ENCODE measurements around the gene SERPING1. TPM values are rescaled to one million over a fixed set of nuclear protein-coding genes. Genes with fewer than 3 reads are reported as not detected.
A peak's percentile ranks its signal among the peaks of the same experiment; 100 is the strongest.

Gene SERPING1
- total RNA-seq, 1 experiment from 2014 or later = 0.74 TPM

DNA sequence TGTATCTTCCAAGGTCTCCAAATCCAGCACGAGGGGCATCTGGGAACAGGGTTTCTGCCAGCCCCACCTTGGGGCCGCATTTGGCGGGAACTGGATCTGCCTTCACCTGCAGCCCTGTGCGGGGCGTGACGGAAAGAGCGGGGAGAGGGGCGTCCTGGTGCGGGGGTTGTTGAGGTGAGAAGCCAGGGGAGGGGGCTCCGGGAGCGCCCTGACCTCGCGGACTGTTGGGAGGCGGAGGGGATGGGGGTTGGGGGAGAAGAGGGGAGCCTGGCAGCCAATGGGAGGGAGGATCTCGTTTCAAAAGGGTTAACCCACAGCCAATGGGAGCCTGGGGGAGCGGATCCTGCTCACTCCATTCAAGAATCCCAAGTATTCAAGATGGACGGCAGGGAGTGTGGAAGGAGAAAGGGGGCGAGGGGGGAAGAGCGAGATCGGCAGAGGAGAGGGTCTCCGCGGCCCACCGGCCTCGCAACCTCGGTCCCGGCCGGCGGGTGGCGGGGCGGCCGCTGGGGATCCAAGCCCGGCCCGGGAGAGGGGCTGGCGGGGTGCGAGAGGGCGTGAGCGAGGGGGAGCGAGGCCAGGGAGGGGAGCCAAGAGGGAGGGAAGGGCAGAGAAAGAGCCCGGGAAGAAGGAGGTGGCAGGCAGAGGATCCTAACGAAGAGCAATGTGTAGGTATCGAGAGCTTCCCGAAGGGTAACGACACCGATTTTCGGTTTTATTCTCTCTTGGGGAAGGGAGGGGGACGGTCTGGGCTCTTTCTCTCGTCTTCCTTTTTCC lies 40.7 kb downstream of the SERPING1 start:
- peak; percentile 85 for DNase-seq (ENCODE audit: low spot score)

DNA sequence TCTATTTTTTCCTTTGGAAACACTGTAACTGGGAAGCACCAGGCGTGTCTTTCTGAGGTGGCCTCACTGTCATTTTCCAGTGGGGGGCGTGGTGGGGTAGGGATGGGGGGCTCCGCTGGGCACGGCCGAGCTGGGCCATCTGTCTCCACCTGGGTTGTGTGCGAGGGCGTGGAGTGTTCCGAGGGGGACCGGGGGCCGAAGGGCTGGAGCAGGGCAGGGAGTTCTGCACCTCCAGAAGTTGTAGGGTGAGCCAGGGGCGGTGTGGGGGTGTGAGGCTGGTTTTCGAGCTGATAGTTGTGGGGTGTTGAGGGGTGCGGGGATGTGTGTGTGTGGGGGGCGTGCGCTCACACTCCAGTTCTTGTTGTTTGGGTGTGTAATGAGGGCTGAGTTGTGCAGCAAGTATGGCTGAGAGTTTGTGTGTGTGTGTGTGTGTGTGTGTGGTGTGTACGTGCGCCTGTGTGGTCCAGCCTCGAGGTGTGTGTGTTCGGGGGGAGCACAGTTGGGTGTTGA lies 41.4 kb downstream of the SERPING1 start:
- DNase-seq (ENCODE audit: low spot score) = no peak

DNA sequence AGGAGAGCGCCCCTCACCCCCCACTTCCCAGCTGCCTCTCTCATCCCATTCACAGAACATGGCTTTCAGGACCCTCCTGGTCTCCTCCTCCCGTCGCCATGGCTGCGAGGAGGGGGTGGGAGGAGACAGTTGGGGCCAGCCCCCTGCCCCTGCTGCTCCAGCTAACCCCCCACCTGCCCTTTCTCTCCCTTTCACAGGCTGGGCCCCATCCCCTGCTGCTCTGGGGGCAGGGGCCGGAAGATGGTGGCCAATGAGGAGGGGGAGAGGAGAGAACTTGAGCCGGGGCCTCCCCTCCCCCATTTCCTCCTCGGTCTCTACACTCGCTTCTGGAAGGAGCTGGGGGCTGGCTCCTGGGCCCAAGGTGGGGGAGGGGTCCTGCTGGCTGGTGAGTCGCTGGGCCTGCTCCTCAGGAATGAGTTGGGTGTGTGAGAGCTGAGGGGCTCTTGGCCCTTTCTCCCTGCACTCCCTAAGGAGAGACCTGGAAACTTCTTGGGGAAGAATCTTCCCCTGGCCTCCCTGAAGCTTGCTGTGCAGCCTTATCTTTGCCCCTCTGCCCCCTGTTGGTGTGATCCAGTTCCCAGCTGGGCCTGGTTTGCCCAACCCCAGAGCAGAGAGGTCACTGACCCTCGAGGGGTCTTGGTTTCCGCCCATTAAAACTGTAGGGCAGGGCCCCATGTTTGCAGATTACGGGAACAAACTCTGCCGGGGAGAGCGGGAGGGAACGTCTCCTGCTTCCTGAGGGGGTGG lies 42.0 kb downstream of the SERPING1 start:
- peak; percentile 22 for DNase-seq (ENCODE audit: low spot score)

DNA sequence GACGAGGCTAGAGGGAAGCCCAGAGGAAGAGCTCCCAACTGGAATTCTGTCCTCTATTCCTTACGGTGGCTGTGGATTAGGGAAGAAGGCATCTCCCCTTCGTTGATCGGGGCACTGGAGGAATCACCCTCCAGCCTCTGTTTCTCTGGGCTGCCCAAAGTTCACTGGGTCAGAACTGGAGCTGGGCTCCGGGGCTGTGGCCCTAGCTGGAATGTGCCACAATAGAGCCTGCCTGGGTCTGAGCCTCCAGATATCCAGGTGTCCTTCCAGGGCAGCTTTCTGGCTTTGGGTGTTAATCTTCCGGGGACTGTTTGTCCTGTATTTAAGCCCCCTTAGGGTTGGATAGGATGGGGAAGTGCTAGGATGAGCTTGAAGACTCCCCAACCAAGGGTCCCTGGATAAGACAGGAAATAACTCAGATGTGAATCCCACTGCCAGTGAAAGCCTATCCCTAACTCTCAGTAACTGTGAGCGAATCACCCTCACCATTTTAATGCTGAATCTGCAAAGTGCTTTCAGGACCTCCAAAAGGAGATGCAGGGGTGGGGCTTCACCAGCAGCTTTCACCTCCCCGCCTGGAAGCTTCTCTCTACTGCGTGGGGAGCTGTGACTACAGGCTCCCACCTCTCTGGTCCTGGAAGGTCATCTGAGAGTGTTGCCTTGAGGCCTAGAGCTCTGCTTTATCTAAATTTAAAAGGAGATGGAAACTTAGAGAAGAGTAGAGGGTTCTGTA lies 42.7 kb downstream of the SERPING1 start:
- DNase-seq (ENCODE audit: low spot score) = no peak

DNA sequence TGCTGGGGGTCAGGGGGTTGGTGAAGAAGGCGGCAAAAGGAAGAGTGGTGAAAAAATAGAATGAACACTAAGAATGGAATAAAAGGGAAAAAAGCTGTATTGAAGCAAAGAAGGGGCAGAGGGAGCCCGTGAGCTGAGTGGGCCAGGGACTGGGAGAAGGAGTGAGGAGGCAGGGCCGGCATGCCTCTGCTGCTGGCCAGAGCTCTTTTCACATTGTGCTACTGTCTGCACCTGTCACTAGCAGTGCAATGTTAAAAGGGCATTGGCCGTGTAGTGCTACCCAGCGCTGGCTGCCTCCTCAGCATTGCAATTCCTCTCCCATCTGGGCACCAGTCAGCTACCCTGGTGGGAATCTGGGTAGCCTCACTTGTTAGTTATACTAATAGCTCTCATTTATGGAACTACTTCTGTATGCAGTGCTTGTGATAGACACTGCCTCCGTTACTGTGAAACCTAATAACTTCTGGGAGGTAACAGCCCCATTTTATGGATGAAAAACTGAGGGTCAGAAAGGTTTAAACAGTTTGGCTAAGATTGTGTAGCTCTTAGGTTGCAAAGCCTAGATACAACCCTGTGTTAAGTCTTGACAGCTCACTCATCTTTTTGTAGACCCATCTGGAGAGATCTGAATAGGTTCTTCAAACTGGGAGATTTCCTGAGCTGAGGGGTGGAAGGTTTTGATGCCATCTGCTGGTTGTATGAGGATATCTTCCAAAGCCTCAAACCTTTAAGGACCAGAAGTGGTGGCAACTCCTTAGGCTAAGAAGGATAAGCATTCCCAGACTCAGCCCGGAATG lies 43.7 kb downstream of the SERPING1 start:
- peak; percentile 40 for DNase-seq (ENCODE audit: low spot score)

DNA sequence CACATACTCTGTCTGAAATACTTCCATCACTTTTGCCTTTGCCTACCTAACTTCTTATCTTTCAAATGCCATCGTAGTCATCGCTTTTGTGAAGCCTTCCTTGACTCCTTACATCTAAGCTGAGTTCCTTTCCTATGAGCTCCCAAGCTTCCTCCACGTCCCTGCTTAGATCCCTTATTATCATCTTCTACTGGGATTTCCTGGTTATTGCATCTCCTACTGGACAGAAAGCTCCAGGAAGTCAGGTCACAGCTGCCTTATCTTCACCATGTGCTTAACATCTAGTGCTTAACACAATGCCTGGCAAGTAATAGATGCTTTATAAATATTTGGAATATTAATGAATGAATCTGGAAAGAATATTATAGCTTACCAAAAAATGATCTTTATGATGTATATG lies 46.3 kb downstream of the SERPING1 start:
- DNase-seq (ENCODE audit: low spot score) = peak; percentile 10

DNA sequence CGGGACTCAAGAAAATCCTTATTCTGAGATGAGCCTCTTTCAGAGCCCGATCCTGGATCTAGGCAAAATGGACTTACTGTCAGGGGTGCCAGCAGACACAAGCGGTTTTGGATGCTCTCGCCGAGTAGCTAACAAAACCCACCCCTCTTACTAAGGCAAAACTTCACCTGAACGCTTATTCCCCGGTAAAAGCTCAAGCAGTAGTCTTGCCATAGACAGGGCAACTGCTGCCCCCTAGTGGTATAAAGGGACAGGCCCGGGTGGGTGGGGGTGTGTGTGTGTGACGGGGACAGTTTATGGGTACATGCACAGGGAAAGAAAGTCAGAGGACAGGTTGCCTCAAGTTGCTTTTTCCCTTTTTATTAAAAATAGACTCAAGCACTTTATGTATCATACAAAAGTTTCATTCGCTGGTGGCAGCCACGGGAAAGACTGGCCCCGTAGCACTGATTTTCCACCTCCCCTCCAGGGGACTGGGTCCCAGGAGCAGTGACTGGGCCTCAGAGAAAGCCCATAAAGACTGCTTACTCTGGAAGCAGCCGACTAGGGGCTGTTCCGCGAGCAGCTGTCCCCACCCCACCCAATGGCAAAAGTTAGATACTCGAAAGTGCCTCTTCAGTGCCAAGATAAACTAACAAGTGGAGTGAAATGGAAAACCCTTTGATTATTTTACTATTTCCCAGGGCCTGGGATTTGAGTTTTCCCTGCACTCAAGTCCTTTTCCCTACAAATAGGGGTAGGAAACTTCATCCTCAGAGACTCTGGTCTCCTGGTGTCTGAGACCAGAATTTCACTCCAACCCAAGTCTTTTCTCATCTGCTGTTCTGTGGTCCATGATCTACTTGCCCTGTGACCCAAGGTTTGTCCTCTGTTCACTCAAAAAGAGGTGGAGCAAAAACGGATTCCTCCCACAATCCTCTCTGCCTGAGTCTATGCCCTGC lies 47.5 kb downstream of the SERPING1 start:
- peak; percentile 44 for DNase-seq (ENCODE audit: low spot score)

DNA sequence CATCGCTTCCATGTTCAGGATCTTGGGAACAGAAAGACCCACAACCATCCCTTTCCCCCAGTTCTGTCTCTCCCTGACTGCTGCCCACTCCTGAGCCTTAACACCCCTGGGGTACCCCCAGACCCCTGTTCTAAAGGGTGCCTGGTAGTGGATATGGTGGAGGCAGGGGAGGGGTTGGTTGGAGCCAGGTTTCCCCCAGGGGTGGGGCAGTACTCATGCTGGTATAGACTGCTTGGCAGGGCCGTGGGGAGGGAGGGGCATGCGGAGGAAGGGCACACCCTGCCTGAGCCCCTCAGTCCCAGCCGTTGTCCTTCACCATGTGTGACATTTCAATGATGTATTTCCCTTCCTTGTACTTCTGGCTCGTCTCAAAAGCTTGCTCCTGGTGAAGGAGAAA lies 48.2 kb downstream of the SERPING1 start:
- no peak for DNase-seq (ENCODE audit: low spot score)

DNA sequence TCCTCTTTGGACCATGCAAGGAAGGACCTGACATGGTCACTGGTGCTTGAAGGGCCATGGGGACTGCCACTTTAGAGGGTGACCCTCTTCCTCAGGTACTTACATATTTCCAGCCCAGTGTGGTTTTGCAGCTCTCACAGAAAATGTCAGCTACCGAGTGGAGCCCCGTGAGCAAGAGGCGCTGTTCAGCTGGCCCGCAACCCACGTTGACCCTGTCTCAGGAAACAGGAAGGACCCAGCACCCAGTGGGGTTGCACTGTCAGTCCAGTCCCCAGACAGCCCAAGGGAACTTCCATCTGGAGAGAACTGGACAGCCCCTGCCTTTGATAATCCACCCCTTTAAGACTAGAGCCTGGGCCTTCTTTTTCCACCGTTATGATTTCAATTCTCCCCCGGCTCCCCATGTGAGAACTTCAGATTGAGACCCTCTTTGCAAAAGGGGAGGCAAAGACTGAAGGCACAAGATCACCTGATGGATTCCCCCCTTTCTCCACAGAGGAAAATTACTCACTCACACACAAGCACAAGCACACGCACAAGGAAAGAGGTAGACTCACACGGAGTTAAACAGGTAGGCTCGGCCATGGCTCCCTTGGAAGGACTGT lies 48.8 kb downstream of the SERPING1 start:
- no peak for DNase-seq (ENCODE audit: low spot score)

DNA sequence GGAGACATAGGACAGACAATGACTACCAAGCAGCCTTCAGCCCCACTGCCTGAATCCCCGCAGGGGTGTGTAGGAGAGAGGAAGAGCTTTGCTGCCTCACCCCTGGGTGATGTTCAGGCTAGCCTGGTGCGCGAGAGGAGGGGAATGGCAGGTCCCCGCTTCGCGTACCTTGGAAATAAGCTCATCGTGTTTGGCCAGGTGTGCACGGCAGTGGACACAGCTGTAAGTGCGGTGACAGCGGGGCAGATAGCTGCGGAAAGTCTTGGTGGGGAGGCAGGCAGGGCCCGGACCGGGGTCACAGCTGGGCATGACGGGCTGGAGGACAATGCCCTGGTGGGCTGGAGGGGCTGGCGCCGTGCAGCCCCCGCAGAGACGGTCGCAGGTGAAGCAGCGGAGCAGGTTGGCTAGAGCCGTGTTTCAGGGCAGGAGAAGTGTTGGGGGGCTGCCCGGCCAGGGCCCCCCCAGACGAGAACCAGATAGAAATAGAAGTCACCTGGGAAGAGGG lies 49.4 kb downstream of the SERPING1 start:
- DNase-seq (ENCODE audit: low spot score) = no peak

DNA sequence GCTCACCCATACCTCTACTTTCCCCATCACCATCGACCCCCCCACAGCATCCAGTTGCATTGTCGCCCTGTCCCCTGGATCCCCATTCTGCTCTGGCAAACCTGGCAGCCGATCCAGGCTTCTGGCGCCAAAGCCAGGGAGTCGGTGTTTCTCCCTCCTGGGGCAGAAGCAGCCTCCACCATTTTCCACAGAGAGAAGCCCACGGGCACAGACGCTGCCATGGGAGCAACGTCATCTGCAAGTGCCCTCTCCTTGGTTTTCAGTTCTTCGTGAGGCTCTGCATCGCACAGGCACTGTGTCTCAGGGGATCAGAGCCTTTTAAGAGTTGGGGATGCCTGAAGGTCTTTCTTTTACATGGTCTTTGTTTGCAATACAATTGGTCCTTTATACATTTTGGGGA lies 49.9 kb downstream of the SERPING1 start:
- DNase-seq (ENCODE audit: low spot score) = no peak

DNA sequence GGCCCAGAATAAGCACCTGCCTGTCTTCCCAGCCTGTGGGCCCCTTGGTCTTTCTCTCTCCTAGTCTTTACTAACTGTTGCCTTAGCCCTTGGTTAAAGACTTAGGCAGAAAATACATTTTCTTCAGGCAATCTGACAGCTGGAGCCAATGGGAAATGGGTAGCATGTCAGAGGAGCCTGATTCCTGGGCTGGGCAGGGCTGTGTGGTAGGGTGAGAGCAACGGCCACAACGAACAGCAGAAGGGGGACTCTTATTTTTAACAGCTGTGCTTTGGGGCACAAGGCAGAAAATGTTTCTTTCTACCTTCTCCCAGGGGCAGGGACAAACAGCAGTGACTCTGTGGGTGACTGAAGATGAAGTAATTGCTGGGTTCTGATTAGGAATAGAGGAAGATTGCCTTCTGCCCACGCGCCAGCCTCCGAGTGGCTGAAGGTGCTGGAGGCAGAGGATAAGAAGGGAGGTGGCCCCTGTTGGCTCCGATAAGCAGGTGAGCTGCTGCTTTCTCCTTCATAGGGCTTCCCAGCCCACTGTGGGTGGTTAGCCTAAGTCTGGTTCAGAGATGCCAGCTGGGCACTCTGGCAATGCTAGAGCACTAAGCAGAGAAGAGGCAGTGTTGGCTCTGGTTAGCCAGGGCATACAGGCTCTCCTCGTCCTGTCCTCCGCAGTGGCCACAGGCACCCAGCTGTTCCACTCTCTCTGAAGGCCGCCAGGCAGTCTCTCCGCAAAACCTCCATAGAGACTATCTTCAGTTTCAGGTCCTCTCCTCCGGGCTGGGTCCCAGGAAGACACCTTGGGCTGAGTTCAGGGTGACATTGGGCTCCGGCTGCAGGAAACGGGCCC lies 50.7 kb downstream of the SERPING1 start:
- DNase-seq (ENCODE audit: low spot score) = no peak

DNA sequence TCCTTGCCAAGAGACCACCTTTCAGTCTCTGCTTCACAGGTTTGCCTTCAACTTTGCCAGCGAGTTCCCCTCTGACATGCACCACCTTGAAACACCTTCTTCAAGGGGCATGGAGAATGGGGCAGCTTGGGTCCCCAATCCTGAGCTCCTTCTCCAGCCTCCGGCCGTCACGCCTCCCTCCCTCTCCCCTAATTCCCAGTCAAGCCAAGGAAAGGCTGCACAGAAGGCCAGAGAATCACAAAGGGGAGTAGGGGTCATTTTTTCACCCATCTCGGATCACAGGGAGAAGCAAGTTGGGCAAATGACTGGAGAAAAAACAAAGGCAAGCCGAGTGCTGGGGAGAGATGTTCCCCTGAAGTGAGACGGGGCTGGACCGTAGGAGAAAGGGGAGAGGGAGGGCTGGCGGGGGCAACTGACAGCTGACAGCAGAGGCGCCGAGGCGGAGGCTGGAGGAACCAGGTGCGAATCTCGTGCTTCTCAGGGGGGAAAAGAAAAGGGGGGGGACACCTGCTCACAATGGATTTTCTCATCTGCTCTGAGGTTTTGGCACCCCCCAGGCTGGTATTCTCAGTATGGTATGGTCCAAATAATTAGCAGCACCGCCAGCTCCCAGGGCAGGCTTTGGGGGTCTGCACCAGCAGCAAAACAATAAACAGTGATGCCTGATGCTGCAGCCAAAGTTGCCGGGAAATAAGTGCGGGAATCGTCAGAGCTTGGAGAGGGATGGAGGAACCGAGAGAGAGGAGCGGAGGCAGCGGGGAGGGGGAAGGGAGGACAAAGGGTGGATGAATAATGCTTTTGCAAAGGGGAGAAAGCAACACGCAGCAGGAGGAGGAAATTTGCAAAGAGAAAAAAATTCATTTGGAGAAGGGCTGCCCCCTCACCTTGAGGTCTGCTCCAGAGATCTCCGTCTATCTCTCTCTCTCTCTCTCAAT lies 51.6 kb downstream of the SERPING1 start:
- DNase-seq (ENCODE audit: low spot score) = peak; percentile 25

DNA sequence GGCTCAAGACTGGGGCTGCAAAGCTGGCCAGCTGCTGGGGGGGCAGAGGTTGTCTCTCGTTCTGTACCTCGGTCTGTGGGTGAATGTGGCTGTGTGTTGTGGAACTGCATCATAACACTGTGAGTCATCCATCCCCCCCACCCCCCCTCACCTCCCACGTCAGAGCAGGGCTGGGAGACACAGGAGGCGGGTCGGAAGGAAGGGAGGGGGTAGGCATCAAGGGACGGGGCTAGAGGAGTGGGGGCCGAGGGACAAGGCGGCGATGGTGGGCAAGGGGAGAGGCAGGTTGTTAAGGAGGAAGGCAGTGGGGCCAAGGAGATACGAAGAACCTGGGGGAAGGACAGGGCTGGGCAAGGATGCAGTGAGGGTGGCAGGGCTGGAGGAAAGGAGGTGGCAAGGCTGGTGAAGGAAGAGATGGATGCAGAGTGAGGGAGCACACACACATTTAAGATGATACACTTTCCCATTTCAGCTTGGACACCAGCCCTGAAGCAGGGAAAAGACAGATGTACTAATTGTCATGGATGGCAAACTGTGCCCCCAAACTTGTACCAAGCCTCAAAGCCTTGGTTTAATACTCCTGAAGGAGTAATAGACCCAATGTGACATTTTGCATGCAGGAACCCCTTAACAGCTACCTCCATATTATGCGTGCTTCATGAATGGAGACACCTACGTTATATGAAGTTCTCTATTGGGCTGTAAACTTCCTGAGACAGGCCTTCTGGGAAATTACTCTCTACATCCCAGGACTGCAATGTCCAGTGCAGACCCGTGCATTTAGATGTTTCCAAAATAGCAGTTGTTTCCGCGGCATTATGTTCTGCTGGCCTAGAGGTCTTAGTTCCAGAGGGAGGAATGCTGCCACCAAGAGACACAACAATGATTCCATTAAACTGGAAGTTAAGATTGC lies 52.6 kb downstream of the SERPING1 start, which contains the start of gene YPEL4:
YPEL4 (minus strand) TSS at position 87 of the 913 bp plus-strand sequence. CDS start 2,805 bp downstream, outside the sequence.
- DNase-seq (ENCODE audit: low spot score) = peak; percentile 60

DNA sequence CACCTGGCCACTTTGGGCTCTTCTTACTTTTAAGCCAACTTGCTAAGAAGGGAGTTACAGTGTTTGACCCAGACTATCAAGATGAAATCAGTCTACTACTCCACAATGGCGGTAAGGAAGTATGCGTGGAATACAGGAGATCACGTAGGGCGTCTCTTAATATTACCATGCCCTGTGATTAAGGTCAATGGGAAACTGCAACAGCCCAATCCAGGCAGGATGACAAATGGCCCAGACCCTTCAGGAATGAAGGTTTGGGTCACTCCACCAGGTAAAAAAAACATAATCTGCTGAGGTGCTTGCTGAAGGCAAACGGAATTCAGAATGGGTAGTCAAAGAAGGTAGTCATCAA lies 53.2 kb downstream of the SERPING1 start:
- no peak for DNase-seq (ENCODE audit: low spot score)

DNA sequence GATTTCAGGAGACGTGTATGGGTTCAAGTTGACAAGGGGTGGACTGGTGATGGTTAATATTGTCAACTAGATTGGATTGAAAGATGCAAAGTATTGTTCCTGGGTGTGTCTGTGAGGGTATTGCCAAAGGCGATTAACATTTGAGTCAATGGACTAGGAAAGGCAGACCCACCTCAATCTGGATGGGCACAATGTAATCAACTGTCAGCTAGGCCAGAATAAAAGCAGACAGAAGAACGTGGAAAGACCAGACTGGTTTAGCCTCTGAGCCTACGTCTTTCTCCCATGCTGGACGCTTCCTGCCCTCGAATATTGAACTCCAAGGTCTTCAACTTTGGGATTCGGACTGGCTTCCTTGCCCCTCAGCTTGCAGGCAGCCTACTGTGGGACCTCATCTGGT lies 53.9 kb downstream of the SERPING1 start:
- DNase-seq (ENCODE audit: low spot score) = no peak
